Measurements from ENCODE around the gene PARD6G.

PARD6G gene

GRCh38 chr18:80246445-80247392 lies 595 bp downstream of the PARD6G start:
- Histone ChIP-seq H3K4me1 (ENCODE audit: control insufficient read depth, insufficient read depth, low read depth, low read length) (peaks cover 15% of the 10 kb centered on the region), H2BK5ac (ENCODE audit: low read depth, low read length, poor library complexity, severe bottlenecking) (no peak overlapping the region), H3K4me2 (ENCODE audit: low read length, poor library complexity, severe bottlenecking) (peak overlapping the region; percentile 89), H2BK120ac (ENCODE audit: low read depth, low read length) (peak overlapping the region; percentile 78), H2BK15ac (ENCODE audit: low read depth, poor library complexity, severe bottlenecking) (peak overlapping the region; percentile 60), H3K23ac (ENCODE audit: low read length in 2 of 2) (no peak overlapping the region), H3K14ac (ENCODE audit: low read length in 2 of 2) (no peak overlapping the region), H3K27me3 (ENCODE audit: control insufficient read depth in 1 of 2, insufficient read depth in 1 of 2, low read length in 2 of 2) (peaks cover 0 to 26% of the 10 kb centered on the region in 2 experiments), H4K8ac (ENCODE audit: low read length) (no peak overlapping the region), H3K36me3 (ENCODE audit: control insufficient read depth in 1 of 2, insufficient read depth in 2 of 2, low read depth in 1 of 2, low read length in 2 of 2) (no peaks in the 10 kb centered on the region), H2AFZ (ENCODE audit: low read depth, low read length) (no peak overlapping the region), H3K79me1 (replicated peaks; ENCODE audit: low read length, poor library complexity, severe bottlenecking) (peaks cover 12% of the 10 kb centered on the region), H3K4me3 (ENCODE audit: insufficient read depth in 1 of 2, low read depth in 1 of 2, low read length in 2 of 2) (peak overlapping the region; percentile 74 to 77), H3K18ac (ENCODE audit: low read depth in 1 of 2, low read length in 2 of 2) (peak overlapping the region in 1 of 2 experiments; percentile 76), H3K27ac (ENCODE audit: low read length, poor library complexity, severe bottlenecking) (no peak overlapping the region), H2AK5ac (ENCODE audit: low read length, severe bottlenecking) (no peak overlapping the region), H3K9me3 (ENCODE audit: control insufficient read depth, low read length) (no peaks in the 10 kb centered on the region), H3K9ac (ENCODE audit: low read length) (peak overlapping the region; percentile 63), H3K4ac (ENCODE audit: low read depth in 1 of 2, low read length in 2 of 2) (no peak overlapping the region), H4K91ac (ENCODE audit: low read length) (no peak overlapping the region), H2BK12ac (ENCODE audit: low read length in 2 of 2) (no peak overlapping the region)
- WGBS: 1% methylated on average over 60 of the region's 106 CpGs
- peak; percentile 29 for DNase-seq

- H2BK5ac ChIP-seq (ENCODE audit: low read depth, low read length, poor library complexity, severe bottlenecking): no peak overlapping the region
- no peak overlapping the region for H2BK120ac ChIP-seq (ENCODE audit: low read depth, low read length)
- no peak overlapping the region for H2BK12ac ChIP-seq (ENCODE audit: low read length in 2 of 2)
- peak overlapping the region; percentile 17 for H2AK5ac ChIP-seq (ENCODE audit: low read length, severe bottlenecking)
- no peak overlapping the region for H3K18ac ChIP-seq (ENCODE audit: low read depth in 1 of 2, low read length in 2 of 2)
- peaks cover 0 to 31% of the 10 kb centered on the region in 2 experiments for H3K27me3 ChIP-seq (ENCODE audit: control insufficient read depth in 1 of 2, insufficient read depth in 1 of 2, low read length in 2 of 2)
- H3K23ac ChIP-seq (ENCODE audit: low read length in 2 of 2): no peak overlapping the region
- H4K8ac ChIP-seq (ENCODE audit: low read length): no peak overlapping the region
- H3K4me3 ChIP-seq (ENCODE audit: insufficient read depth in 1 of 2, low read depth in 1 of 2, low read length in 2 of 2): peak overlapping the region; percentile 53 to 74
- H3K36me3 ChIP-seq (ENCODE audit: control insufficient read depth in 1 of 2, insufficient read depth in 2 of 2, low read depth in 1 of 2, low read length in 2 of 2): no peaks in the 10 kb centered on the region
- WGBS: 39% methylated on average over 30 of the region's 31 CpGs
- H3K4me1 ChIP-seq (ENCODE audit: control insufficient read depth, insufficient read depth, low read depth, low read length): peaks cover 15% of the 10 kb centered on the region
- no peak overlapping the region for H3K14ac ChIP-seq (ENCODE audit: low read length in 2 of 2)
- H3K9me3 ChIP-seq (ENCODE audit: control insufficient read depth, low read length): no peaks in the 10 kb centered on the region
- peak overlapping the region; percentile 52 for H3K4me2 ChIP-seq (ENCODE audit: low read length, poor library complexity, severe bottlenecking)
- no peak overlapping the region for H2AFZ ChIP-seq (ENCODE audit: low read depth, low read length)
- H2BK15ac ChIP-seq (ENCODE audit: low read depth, poor library complexity, severe bottlenecking): no peak overlapping the region
- peaks cover 12% of the 10 kb centered on the region for H3K79me1 ChIP-seq (replicated peaks; ENCODE audit: low read length, poor library complexity, severe bottlenecking)
- H3K9ac ChIP-seq (ENCODE audit: low read length): peak overlapping the region; percentile 24
- H3K27ac ChIP-seq (ENCODE audit: low read length, poor library complexity, severe bottlenecking): no peak overlapping the region
- H4K91ac ChIP-seq (ENCODE audit: low read length): no peak overlapping the region
- DNase-seq: no peak
- no peak overlapping the region for H3K4ac ChIP-seq (ENCODE audit: low read depth in 1 of 2, low read length in 2 of 2)
Observed at GRCh38 chr18:80245781-80246444, 1.4 kb downstream of the PARD6G start.

GRCh38 chr18:80244956-80245730 lies 2.2 kb downstream of the PARD6G start:
- Histone ChIP-seq H4K91ac (ENCODE audit: low read length) (no peak overlapping the region), H2BK12ac (ENCODE audit: low read length in 2 of 2) (no peak overlapping the region), H2AFZ (ENCODE audit: low read depth, low read length) (no peak overlapping the region), H2AK5ac (ENCODE audit: low read length, severe bottlenecking) (no peak overlapping the region), H3K14ac (ENCODE audit: low read length in 2 of 2) (no peak overlapping the region), H3K36me3 (ENCODE audit: control insufficient read depth in 1 of 2, insufficient read depth in 2 of 2, low read depth in 1 of 2, low read length in 2 of 2) (no peaks in the 10 kb centered on the region), H3K4me3 (ENCODE audit: insufficient read depth in 1 of 2, low read depth in 1 of 2, low read length in 2 of 2) (no peak overlapping the region), H3K27ac (ENCODE audit: low read length, poor library complexity, severe bottlenecking) (no peak overlapping the region), H4K8ac (ENCODE audit: low read length) (no peak overlapping the region), H3K4me2 (ENCODE audit: low read length, poor library complexity, severe bottlenecking) (no peak overlapping the region), H2BK15ac (ENCODE audit: low read depth, poor library complexity, severe bottlenecking) (no peak overlapping the region), H3K9ac (ENCODE audit: low read length) (no peak overlapping the region), H3K4ac (ENCODE audit: low read depth in 1 of 2, low read length in 2 of 2) (no peak overlapping the region), H3K18ac (ENCODE audit: low read depth in 1 of 2, low read length in 2 of 2) (no peak overlapping the region), H3K23ac (ENCODE audit: low read length in 2 of 2) (no peak overlapping the region), H3K9me3 (ENCODE audit: control insufficient read depth, low read length) (no peaks in the 10 kb centered on the region), H3K4me1 (ENCODE audit: control insufficient read depth, insufficient read depth, low read depth, low read length) (peaks cover 15% of the 10 kb centered on the region), H3K27me3 (ENCODE audit: control insufficient read depth in 1 of 2, insufficient read depth in 1 of 2, low read length in 2 of 2) (peaks cover 0 to 32% of the 10 kb centered on the region in 2 experiments), H2BK5ac (ENCODE audit: low read depth, low read length, poor library complexity, severe bottlenecking) (no peak overlapping the region), H2BK120ac (ENCODE audit: low read depth, low read length) (no peak overlapping the region), H3K79me1 (replicated peaks; ENCODE audit: low read length, poor library complexity, severe bottlenecking) (peaks cover 16% of the 10 kb centered on the region)
- WGBS: 98% methylated on average over 8 of the region's 10 CpGs
- no peak for DNase-seq
